HTR-8/SVneo (cell line): Measurements from ENCODE around the gene MIS18A.
A peak's percentile ranks its signal among the peaks of the same experiment; 100 is the strongest.

Experiments used
- DNase-seq: peaks from one replicate; pipeline ENCODE4 v3.0.0; 2011; ENCODE audit warnings: low spot score, mixed read lengths; ENCODE audit not compliant: insufficient read length
- FAIRE-seq: peaks from 2 replicates; lab custom pipeline; 2011; peaks lifted over from hg19 to GRCh38; lab: Jason Lieb, UNC

MIS18A gene

DNA sequence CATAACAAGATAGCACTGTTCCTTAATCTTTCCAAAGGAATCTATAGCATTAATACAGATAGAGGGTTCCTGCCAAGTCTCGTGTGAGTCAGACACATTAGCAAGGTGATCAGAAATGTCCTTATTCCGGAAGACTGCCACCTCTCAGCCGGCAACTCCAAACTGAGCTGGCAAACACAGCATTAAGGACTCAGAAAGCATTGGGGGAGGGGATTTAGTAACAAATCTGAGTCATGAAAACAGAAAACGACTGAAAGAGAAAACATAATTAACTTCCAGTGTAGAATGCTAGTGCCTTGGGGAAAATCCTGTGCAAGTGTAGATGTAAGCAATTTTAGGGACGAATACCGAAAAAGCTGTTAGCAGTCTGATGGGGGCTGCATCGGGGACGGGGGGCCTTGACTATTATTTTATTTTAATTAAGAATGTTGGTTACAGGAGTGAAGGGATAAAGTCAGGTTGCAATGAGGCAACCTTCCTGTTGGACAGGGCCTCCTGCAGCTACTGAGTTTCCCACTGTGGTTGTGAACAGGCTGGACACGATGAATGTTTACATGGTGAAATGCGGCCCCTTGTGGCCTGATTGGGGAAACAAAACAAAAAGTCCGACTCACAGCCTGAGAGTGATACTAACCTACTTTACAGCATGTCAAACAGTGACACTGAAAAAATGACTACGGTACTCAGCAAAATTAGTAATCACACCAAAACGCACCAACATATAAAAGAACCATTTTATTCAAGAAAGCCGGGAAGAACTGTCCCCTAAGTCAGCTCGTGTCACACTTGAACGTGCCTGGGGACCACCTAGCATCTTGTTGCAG is 20.7 kb downstream of the MIS18A start:
- FAIRE-seq (no peak), DNase-seq (peak; percentile 81)

- DNase-seq (peak; percentile 33), FAIRE-seq (no peak)
Observed at GRCh38 chr21:32256873-32257620, 21.8 kb downstream of the MIS18A start.

DNA sequence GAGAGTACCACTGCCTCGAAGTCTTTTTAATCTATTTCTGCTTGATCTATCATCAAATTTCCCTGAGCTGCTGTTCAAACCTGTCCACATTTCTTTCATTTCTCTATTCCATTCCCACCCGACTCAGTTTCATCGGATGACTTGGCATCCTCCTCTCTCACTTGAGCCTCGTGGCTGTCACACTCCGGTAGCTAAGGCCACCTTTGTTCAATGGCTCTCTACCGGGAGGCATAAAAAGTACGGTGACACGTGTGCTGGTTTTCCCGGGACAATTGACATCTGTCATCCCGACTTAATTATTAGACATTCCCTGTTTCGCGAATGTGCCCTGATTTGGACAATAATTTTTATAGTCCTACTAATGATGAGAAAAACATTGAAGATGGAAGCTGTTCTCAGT is 22.6 kb downstream of the MIS18A start:
- DNase-seq: no peak
- FAIRE-seq: no peak

DNA sequence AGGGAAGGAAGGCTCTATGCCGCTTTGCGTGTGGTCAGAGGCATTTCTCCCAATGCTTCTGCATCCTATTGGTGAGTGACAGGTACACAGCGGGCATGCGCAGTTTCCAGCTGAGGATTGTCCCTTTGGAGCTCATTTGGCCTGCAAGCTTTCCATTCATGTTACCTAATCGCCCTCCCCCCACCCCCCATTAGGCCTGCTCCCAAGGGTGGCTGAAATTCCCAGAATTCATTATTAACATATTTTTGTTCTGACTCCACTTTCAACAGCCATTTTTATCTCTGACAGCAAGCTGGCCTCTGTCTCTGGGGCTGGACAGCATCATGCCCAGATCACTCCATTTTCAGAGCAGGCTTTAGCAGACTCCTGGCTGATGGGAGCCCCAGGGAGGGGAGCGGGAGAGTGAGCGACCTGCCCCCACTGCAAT is 25.6 kb downstream of the MIS18A start:
- FAIRE-seq (no peak), DNase-seq (no peak)

GRCh38 chr21:32252136-32252535 is 26.7 kb downstream of the MIS18A start:
- DNase-seq: no peak
- no peak for FAIRE-seq

GRCh38 chr21:32249511-32250280 is 29.2 kb downstream of the MIS18A start:
- FAIRE-seq: no peak

DNA sequence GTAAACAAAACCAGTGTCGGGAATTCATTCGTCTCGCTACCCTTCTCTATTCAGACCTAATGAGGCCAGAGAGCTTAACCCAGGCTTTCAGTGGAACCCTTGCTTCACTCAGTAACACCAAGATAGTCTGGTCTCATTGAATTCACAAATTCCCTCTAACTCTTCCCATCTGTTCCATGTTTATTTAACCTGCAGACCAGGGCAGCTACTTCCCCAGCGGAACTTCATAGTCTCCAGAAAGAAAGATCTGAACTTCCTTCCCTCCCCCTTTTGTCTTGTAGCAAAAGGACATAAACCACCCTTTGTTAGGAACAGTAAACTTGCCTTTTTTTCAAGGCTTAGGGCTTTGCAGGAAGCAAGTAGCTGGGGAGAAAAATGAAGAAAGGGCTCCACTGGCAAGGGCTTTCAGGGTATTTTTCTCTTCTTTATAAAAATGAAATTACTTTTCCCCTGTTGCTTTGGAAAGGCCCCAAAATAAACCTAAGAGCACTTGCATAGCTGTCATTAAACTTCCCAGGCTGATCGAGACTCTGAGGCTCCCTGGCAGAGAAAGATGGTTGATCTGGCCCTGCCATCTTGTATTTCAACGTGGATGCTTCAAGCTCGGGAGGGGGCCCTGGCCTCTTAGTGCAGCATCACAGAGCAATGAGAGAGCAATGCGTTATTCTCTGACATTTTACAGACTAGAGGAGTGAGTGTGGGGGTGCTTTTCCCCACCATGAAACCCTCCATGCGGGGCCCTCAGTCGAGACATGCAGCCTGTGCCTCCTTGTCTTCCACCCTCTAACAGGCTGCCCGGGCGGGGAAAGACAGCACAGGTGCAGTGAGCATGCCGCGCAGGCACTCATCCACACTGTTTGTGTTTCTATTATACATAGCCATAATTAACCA is 30.0 kb downstream of the MIS18A start:
- DNase-seq (no peak), FAIRE-seq (no peak)

More at GRCh38 chr21:32249511-32250280, 29.2 kb downstream of the MIS18A start:
- DNase-seq: no peak

GRCh38 chr21:32246571-32247140 is 32.2 kb downstream of the MIS18A start:
- FAIRE-seq (no peak), DNase-seq (no peak)

GRCh38 chr21:32245971-32246370 is 32.9 kb downstream of the MIS18A start:
- DNase-seq: no peak
- FAIRE-seq: no peak

GRCh38 chr21:32240851-32241687 is 37.8 kb downstream of the MIS18A start:
- DNase-seq: no peak
- no peak for FAIRE-seq

DNA sequence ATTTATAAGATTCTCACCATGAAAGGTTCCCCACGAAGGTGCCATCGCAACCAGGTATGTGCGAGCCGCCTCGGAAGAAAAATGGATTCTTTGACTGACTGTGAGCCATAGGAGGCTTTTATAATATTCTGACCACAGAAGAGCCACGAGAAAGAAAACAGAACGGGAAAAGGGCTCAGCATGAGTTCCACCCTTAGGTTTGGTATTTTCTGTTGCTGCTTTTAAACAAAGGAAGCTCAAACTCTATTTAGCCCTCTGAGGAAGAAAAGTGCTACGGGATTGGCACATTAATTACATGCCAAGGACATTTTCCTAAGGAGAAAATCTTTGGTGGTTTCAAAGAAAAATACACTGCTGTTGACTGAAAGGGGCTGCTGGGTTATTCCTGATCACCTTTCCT is 39.3 kb downstream of the MIS18A start:
- FAIRE-seq (no peak), DNase-seq (no peak)

GRCh38 chr21:32238063-32238462 is 40.8 kb downstream of the MIS18A start:
- no peak for FAIRE-seq
- no peak for DNase-seq

GRCh38 chr21:32237021-32237420 is 41.8 kb downstream of the MIS18A start:
- FAIRE-seq: no peak
- DNase-seq: no peak

DNA sequence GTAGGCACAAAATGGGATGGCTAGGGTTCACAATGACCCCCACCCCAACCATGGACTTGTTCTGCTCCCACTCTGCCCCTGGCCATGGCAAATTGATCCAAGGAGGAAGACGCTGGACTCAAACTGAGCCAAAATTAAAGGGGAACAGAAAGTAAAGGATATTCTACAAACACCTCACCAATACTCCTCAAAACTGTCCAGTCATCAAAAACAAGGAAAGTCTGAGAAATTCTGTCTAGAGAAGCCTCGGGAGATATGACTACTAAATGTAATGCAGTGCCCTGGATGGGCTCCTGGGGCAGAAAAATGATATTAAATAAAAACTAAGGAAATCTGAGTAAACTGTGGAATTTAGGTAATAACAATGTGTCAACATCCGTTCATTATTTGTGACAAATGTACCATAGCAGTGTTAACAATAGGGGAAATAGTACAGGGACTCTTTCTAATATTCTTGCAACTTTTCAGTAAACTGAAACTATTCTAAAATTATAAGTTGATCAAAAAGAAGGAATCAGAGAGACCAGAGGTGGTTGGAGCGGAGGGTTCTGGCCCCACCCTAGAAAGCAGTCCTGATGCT is 45.0 kb downstream of the MIS18A start:
- DNase-seq: no peak
- FAIRE-seq: no peak

DNA sequence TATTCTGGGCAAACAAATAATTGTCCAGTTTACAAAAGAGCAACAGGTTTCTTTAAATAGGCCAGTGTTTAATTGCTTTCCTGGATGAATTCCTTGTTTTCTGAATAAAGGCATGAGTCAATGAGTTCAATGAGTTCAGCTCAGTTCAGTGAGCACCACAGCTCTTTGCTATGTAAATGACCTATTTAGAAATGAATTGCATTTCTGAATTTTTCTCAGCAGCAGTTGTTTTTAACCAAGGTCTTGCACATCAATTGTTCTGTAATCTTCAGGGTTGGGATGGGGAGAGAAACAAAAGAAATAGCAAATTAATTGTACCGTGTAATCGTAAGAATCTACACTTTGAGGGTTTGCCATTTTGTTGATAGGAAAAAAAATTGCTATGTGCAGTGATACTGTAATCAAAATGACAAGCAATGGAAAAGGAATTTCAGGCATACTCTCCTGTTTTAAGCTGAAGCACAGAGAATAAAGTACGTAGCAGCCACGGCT is 45.7 kb downstream of the MIS18A start:
- DNase-seq (no peak), FAIRE-seq (no peak)

- FAIRE-seq (no peak), DNase-seq (no peak)
Observed at GRCh38 chr21:32226444-32226843, 52.4 kb downstream of the MIS18A start.
